ENCODE data around the gene MMP20.

Gene MMP20

DNA sequence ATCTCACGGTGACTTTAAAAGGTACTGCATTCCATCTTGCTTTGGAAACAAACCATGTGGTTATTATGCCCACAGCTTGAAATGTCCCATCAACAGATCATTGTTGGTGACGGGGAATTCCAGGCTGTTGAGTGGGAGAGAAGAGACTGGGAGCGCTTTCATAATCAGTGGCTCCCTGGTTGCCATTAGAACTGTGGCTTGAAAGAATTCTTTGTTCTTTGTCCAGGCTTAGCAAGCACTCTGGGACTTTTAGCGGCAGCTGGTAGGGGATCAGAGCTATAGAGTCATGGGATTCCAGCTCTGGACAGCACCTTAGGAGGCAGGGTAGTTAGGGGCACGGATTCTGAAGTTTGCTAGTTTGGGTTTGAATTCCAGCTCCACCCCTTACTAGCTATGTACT is 22.0 kb downstream of the MMP20 start:
- Mint-ChIP-seq H3K4me1 (no peaks in the 10 kb centered on the region), H3K4me3 (no peak overlapping the region), H3K9me3 (no peaks in the 10 kb centered on the region), H3K36me3 (ENCODE audit: insufficient read depth) (peaks cover 1% of the 10 kb centered on the region), H3K27ac (ENCODE audit: low read depth) (no peak overlapping the region), H3K27me3 (no peaks in the 10 kb centered on the region)
- ATAC-seq (replicated peaks; ENCODE audit: extremely low read depth, poor library complexity, severe bottlenecking) (no peak), DNase-seq (ENCODE audit: low spot score in 2 of 2) (no peak)

DNA sequence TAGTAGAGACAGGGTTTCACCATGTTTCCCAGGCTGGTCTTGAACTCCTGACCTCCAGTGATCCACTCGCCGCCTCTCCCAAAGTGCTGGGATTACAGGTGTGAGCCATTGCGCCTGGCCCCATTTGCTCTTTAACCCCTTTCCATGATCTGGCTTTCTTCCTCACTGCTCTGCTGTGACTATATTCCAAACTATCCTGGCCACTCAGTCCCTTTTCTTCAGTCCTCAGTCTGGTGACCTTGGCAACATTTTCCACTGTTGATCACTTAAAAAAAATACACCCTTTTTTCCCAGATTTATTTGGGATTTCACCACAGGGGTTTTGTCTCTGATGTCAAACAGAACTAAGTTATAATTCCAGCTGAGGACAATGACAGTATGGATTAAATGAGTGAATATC is 24.5 kb downstream of the MMP20 start:
- no peaks in the 10 kb centered on the region for H3K4me1 Mint-ChIP-seq
- no peaks in the 10 kb centered on the region for H3K9me3 Mint-ChIP-seq
- H3K36me3 Mint-ChIP-seq (ENCODE audit: insufficient read depth), result peaks cover 1% of the 10 kb centered on the region
- DNase-seq (ENCODE audit: low spot score in 2 of 2) (no peak), ATAC-seq (replicated peaks; ENCODE audit: extremely low read depth, poor library complexity, severe bottlenecking) (no peak)
- H3K4me3 Mint-ChIP-seq, result no peak overlapping the region
- no peak overlapping the region for H3K27ac Mint-ChIP-seq (ENCODE audit: low read depth)
- no peaks in the 10 kb centered on the region for H3K27me3 Mint-ChIP-seq

DNA sequence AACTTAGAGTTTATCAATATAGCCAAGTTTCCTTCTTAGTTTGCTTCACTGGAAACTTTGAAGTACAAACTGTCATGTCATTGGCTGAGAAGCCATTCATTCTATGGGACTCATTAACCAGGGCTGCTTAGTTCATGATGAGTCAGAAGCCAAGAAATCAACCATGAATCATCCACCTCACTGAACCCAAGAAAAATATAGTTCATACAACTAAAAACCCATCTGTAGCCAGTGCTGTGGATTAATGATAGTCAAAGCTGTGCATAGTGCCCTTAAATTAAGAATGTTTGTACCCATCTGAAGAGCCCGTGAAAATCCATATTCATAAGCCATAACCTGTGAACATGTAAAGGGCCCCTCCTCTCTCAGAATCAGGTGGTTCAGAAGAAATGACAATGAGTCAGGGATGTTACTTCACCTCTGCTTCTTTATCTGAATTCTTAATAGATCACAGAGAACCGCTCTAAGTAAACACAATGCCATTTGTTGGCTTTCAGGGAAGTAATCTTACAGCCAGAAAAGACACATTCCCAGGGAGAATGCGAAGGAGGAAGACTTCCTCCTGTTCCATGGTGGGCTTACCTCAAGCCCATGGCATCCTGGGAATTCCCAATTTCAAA is 25.4 kb downstream of the MMP20 start:
- Mint-ChIP-seq H3K36me3 (ENCODE audit: insufficient read depth) (peaks cover 1% of the 10 kb centered on the region), H3K4me1 (no peaks in the 10 kb centered on the region), H3K27me3 (no peaks in the 10 kb centered on the region), H3K27ac (ENCODE audit: low read depth) (no peak overlapping the region), H3K9me3 (no peaks in the 10 kb centered on the region), H3K4me3 (no peak overlapping the region)
- ATAC-seq (replicated peaks; ENCODE audit: extremely low read depth, poor library complexity, severe bottlenecking), result no peak
- no peak for DNase-seq (ENCODE audit: low spot score in 2 of 2)

DNA sequence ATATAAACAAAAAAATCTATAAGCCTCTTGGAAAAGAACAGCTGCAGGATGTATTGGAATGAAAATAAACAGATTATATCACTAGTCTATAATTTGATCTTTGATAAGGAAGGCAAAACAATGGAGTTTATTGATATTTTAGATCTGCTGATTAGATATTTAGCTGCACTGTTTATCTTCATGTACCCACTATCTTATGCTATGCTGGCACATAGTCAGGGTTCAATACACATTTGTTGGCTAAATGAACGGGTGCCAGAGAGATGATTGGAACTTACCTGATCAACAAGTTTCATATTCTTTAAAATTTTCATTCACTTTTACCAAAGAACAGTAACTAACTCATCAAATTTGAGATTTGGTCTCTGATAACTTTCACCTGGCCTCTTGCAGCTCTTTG is 26.9 kb downstream of the MMP20 start:
- H3K27ac Mint-ChIP-seq (ENCODE audit: low read depth), result no peak overlapping the region
- DNase-seq (ENCODE audit: low spot score in 2 of 2) (no peak), ATAC-seq (replicated peaks; ENCODE audit: extremely low read depth, poor library complexity, severe bottlenecking) (no peak)
- no peak overlapping the region for H3K4me3 Mint-ChIP-seq
- H3K36me3 Mint-ChIP-seq (ENCODE audit: insufficient read depth), result peaks cover 1% of the 10 kb centered on the region
- no peaks in the 10 kb centered on the region for H3K27me3 Mint-ChIP-seq
- no peaks in the 10 kb centered on the region for H3K9me3 Mint-ChIP-seq
- H3K4me1 Mint-ChIP-seq, result no peaks in the 10 kb centered on the region

DNA sequence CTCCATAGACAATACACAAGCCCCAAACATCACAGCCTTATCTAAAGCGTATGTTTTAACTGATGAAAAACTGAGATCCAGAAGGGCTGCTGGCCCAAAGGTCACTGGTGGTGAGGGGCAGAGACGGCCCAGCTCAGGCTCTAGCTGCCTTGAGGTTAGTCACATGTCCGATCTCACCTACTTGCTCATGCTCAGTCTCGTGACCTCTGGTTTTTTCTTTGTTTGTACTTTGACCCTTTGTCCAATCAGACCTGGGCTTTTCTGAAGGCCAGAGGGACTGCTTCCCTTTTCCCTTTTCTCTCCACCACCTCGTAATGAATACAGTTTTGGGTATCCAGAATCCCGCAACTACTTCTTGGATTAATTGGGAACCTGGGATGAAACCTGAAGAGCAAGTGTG is 28.6 kb downstream of the MMP20 start:
- Mint-ChIP-seq H3K36me3 (ENCODE audit: insufficient read depth) (peaks cover under 1% of the 10 kb centered on the region), H3K9me3 (no peaks in the 10 kb centered on the region), H3K4me3 (no peak overlapping the region), H3K4me1 (no peaks in the 10 kb centered on the region), H3K27me3 (no peaks in the 10 kb centered on the region), H3K27ac (ENCODE audit: low read depth) (no peak overlapping the region)
- DNase-seq (ENCODE audit: low spot score in 2 of 2) (no peak), ATAC-seq (replicated peaks; ENCODE audit: extremely low read depth, poor library complexity, severe bottlenecking) (no peak)

DNA sequence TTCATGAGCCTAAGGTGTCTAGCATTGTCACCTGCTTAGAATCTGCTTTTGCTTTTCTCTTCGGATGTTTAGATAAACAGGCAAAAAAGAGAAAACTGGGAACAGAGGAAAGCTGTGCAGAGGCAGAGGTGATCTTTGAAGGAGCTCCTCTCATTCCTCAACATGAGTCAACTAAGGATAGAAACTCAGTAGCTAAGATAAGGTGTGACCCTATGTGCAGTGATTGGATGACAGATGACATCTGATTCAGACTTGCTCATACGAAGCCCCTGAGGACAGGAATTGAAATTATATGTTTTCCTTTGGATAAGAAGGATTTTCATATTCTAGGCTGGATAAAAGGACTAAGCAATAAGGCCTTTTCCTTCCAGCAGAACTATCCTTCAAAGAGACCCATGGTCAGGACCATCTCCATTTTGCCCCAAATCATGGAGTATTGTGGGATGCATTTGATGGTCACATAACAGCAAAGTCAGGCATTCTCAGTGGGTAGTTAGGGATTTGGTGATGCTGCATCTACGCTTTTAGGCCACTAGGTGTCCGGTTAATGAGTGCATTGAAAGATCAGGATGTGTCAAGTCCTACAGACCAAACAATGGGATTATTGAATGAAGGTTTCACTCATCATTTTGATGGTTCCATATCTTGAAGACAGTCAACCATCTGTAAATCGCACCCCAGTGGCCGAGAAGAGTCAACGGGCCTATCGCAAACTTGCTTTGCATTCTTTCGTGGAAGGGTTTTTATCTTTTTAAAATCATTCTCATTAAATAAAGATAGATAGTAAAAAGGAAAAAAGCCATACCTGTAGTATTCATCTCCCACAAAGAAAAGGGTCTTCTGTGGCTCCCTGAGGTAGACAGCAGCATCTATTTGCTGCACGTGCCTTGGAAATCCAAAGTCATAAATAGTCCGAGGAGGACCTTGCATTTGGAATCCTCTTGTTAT is 32.2 kb downstream of the MMP20 start:
- Mint-ChIP-seq H3K36me3 (ENCODE audit: insufficient read depth) (no peaks in the 10 kb centered on the region), H3K27me3 (no peaks in the 10 kb centered on the region), H3K4me1 (no peaks in the 10 kb centered on the region), H3K9me3 (no peaks in the 10 kb centered on the region), H3K27ac (ENCODE audit: low read depth) (no peak overlapping the region), H3K4me3 (no peak overlapping the region)
- DNase-seq (ENCODE audit: low spot score in 2 of 2) (no peak), ATAC-seq (replicated peaks; ENCODE audit: extremely low read depth, poor library complexity, severe bottlenecking) (no peak)

DNA sequence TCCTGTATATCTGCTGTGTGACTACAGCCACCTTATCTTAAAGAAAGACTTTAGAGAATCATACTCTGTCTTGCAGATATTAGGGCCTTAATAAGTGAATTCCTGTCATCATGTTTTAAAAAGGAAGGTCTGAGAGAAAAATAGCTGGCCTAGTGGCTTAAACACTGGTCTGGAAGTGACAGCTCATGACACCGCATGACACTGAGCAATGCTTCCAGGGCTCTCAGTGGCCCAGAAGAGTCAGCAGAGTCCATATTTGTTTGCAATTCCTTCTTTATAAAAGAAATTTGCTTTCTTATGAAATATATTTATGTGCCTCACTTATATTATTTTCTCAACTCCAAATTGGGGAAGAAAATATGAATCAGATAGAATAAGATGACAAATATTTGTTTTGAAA is 33.0 kb downstream of the MMP20 start:
- no peaks in the 10 kb centered on the region for H3K27me3 Mint-ChIP-seq
- no peaks in the 10 kb centered on the region for H3K4me1 Mint-ChIP-seq
- no peaks in the 10 kb centered on the region for H3K9me3 Mint-ChIP-seq
- DNase-seq (ENCODE audit: low spot score in 2 of 2) (no peak), ATAC-seq (replicated peaks; ENCODE audit: extremely low read depth, poor library complexity, severe bottlenecking) (no peak)
- no peak overlapping the region for H3K27ac Mint-ChIP-seq (ENCODE audit: low read depth)
- H3K4me3 Mint-ChIP-seq, result no peak overlapping the region
- no peaks in the 10 kb centered on the region for H3K36me3 Mint-ChIP-seq (ENCODE audit: insufficient read depth)

DNA sequence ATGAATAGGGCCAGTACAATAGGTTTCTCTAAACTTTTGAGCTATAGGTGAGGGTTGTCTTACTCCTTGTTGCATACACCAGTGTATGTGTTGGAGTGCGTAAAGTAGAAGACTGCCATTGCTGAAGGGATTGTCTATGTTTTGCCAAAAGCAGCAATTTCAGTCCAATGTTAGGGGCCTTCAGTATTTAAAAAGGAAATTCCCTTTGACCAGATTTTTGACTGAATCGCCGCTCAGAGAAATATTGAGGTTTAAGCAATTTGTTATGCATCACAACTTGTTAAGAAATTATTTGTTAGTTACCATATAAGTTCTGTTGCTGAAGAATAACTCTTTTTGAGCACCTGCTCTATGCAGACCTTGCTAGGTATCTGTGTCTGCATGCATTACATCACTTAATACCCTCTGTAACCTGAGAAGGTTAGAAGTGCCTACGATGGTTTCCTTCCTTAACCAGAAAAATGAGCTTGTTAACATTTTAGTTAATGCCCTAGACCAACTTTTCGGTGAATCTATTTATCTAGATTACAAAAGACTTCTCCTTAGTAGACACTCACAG is 33.9 kb downstream of the MMP20 start:
- Mint-ChIP-seq H3K4me1 (no peaks in the 10 kb centered on the region), H3K27me3 (no peaks in the 10 kb centered on the region), H3K9me3 (no peaks in the 10 kb centered on the region), H3K36me3 (ENCODE audit: insufficient read depth) (no peaks in the 10 kb centered on the region), H3K27ac (ENCODE audit: low read depth) (no peak overlapping the region), H3K4me3 (no peak overlapping the region)
- DNase-seq (ENCODE audit: low spot score in 2 of 2), result no peak
- ATAC-seq (replicated peaks; ENCODE audit: extremely low read depth, poor library complexity, severe bottlenecking), result no peak

DNA sequence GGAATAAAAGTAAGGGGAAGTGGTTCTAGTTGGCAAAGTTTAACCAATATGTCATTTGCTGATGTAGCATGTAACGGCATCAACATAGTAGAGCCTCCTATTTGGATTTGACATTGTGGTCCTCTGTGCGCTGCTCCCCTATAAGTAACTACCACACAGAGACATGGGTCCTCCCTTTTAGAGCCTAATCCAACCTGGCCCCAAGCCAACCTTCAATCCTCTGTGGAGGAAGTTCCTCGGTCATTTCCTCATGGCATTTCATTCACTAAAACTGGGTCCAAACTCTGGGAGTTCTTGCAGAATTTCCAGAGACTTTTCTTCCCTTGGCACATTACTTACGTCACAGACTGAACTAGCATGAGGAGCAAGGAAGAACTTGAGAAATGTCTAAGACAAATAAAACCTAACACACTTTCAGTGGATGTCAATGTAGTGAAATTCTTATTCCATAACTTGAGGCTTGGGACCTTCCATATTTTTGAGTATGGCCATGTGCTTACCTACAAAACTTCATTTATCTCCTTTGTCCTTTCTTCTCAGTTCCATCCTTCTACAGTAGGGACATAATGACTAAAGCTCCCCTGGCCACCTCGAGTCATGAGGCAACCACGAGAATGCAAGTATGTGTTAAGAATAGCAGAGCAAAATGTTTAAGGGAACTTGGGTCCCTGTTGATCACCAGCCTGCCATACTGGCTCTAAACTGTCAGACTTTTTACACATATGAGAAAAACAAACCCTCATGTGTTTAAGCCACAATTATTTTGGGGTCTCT is 34.7 kb downstream of the MMP20 start:
- Mint-ChIP-seq H3K27ac (ENCODE audit: low read depth) (no peak overlapping the region), H3K9me3 (no peaks in the 10 kb centered on the region), H3K36me3 (ENCODE audit: insufficient read depth) (no peaks in the 10 kb centered on the region), H3K4me3 (no peak overlapping the region), H3K4me1 (no peaks in the 10 kb centered on the region), H3K27me3 (no peaks in the 10 kb centered on the region)
- ATAC-seq (replicated peaks; ENCODE audit: extremely low read depth, poor library complexity, severe bottlenecking) (no peak), DNase-seq (ENCODE audit: low spot score in 2 of 2) (no peak)

DNA sequence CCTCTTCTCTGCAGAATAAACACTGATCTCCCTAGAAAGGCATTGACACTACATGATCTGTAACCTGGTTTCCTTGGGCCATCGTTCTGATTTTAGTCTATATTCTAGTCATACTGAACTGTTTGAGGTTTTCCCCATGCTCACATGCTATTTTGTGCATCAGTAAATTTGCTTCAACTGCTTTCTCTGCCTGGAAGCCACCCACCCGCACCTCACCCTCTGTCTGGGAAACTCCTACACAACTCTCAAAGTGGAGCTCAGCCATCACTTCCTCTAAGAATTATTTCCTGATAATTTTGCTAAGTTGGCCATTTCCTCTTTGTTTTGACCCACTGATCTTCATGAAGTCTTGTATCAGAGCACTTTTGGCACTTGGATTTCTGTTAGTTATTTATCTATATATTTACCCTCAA is 36.1 kb downstream of the MMP20 start:
- no peak overlapping the region for H3K4me3 Mint-ChIP-seq
- no peaks in the 10 kb centered on the region for H3K36me3 Mint-ChIP-seq (ENCODE audit: insufficient read depth)
- no peaks in the 10 kb centered on the region for H3K4me1 Mint-ChIP-seq
- no peak overlapping the region for H3K27ac Mint-ChIP-seq (ENCODE audit: low read depth)
- no peaks in the 10 kb centered on the region for H3K9me3 Mint-ChIP-seq
- DNase-seq (ENCODE audit: low spot score in 2 of 2) (no peak), ATAC-seq (replicated peaks; ENCODE audit: extremely low read depth, poor library complexity, severe bottlenecking) (no peak)
- H3K27me3 Mint-ChIP-seq, result no peaks in the 10 kb centered on the region

DNA sequence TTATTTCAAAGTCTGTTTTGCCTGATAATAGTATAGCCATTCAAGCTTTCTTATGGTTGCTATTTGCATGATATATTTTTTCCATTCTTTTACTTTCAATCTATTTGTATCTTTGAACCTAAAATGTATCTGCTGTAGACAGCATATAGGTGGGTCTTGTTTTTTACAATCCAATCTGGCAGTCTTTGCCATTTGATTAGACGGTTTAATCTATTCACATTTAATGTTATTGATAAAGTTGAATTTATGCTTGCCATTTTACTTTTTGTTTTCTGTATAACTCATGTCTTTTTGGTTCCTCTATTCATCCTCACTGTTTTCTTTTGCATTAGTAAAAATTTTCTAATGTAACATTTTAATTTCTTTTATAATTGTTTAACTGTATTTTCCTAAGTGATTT is 37.4 kb downstream of the MMP20 start:
- ATAC-seq (replicated peaks; ENCODE audit: extremely low read depth, poor library complexity, severe bottlenecking), result no peak
- no peak overlapping the region for H3K4me3 Mint-ChIP-seq
- no peaks in the 10 kb centered on the region for H3K27me3 Mint-ChIP-seq
- no peak overlapping the region for H3K27ac Mint-ChIP-seq (ENCODE audit: low read depth)
- no peaks in the 10 kb centered on the region for H3K9me3 Mint-ChIP-seq
- H3K36me3 Mint-ChIP-seq (ENCODE audit: insufficient read depth), result no peaks in the 10 kb centered on the region
- DNase-seq (ENCODE audit: low spot score in 2 of 2), result no peak
- no peaks in the 10 kb centered on the region for H3K4me1 Mint-ChIP-seq

DNA sequence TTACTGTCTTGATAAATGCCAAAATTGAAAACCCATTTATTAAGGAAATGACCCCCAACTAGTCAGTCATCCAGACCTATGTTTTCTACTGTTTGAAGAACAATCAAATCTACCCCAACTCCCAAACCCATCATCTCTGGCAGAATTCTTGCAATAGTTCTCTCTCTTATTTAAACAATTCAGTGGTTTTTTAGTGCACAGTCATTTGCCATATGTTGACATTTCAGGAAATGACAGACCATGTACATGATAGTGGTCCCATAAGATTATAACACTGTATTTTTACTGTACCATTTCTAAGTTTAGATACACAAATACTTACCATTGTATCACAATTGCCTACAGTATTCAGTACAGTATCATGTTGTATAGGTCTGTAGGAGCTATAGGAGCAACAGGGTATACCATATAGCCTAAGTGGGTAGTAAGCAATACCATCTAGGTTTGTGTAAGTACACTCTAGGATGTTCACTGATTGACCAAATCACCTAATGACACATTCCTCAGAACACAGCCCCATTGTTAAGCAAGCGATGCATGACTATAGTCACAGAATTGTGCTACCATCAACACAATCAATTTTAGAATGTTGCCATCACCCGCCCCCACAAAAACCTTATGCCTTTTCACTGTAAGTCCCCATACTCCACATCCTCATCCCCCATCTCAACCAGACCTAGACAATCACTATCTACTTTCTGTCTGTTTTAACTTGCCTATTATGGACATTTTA is 41.8 kb downstream of the MMP20 start:
- DNase-seq (ENCODE audit: low spot score in 2 of 2) (no peak), ATAC-seq (replicated peaks; ENCODE audit: extremely low read depth, poor library complexity, severe bottlenecking) (no peak)
- H3K9me3 Mint-ChIP-seq, result no peaks in the 10 kb centered on the region

More for the DNA sequence above, 41.8 kb downstream of the MMP20 start:
- Mint-ChIP-seq H3K27me3 (no peaks in the 10 kb centered on the region), H3K4me3 (no peak overlapping the region), H3K36me3 (ENCODE audit: insufficient read depth) (no peaks in the 10 kb centered on the region), H3K27ac (ENCODE audit: low read depth) (no peak overlapping the region), H3K4me1 (no peaks in the 10 kb centered on the region)

Data from central memory CD8-positive, alpha-beta T cell (primary cell).